ENCODE results near the gene SAV1. TPM values are rescaled to one million over a fixed set of nuclear protein-coding genes. Genes with fewer than 3 reads are reported as not detected.
"Not testable (repeated sequence)": the region's sequence is repeated elsewhere in the genome, so short reads cannot be mapped to it uniquely, and the experiment has no call there.

SAV1 gene
- total RNA-seq, 2 donors from 2014 or later: 35.6 to 47.9 TPM

DNA sequence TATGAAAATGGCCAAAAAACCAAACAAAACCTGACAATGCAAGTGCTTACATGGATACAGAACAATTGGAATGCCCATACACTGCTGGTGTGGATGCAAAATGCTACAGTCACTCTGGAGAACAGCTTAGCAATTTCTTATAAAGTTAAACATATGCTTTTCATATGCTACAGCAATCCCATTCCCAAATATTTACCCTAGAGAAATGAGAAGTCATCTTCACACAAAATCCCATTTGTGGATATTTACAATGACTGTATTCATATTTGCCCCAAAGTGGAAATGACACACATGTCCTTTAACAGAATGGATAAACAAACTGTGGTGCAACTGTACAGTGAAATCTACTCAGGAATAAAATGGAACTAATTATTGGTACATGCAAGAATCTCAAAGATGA lies 20.4 kb downstream of the SAV1 start:
- H3K36me3 ChIP-seq: no peaks in the 10 kb centered on the region
- no peak for DNase-seq (ENCODE audit: low spot score)
- H3K9me3 ChIP-seq: no peaks in the 10 kb centered on the region
- H3K4me1 ChIP-seq (ENCODE audit: control insufficient read depth in 1 of 2, low read depth in 2 of 2): peaks cover 13 to 31% of the 10 kb centered on the region in 2 donors
- TF ChIP-seq CTCF (IDR thresholded peaks at IDR 0.05): no peak
- ATAC-seq (ENCODE audit: insufficient number of reproducible peaks, low FRiP score, low read depth): no peak
- no peaks in the 10 kb centered on the region for H3K27me3 ChIP-seq (replicated peaks; ENCODE audit: insufficient read depth)
- no peak overlapping the region for H3K4me3 ChIP-seq
- H3K27ac ChIP-seq: no peak overlapping the region

DNA sequence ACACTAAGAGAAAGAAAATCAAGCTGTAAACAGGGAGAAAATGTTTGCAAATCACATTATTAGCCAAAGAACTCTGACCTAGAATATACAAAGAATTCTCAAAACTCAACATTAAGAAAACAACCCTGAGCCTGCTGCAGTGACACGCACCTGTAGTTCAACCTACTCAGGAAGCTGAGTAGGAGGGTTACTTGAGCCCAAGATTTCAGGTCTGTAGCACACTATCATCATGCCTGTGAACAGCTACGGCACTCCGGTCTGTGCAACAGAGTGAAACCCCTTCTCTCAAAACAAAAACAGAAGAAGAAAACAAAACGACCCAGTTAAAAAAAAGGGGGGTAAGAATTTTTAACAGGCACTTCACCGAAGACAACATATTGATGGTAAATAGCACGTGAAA lies 20.8 kb downstream of the SAV1 start:
- Histone ChIP-seq H3K36me3 (no peaks in the 10 kb centered on the region), H3K9me3 (no peaks in the 10 kb centered on the region), H3K4me1 (ENCODE audit: control insufficient read depth in 1 of 2, low read depth in 2 of 2) (peaks cover 8 to 26% of the 10 kb centered on the region in 2 donors), H3K27me3 (replicated peaks; ENCODE audit: insufficient read depth) (no peaks in the 10 kb centered on the region), H3K27ac (no peak overlapping the region), H3K4me3 (no peak overlapping the region)
- ATAC-seq (ENCODE audit: insufficient number of reproducible peaks, low FRiP score, low read depth): no peak
- TF ChIP-seq CTCF (IDR thresholded peaks at IDR 0.05): no peak
- no peak for DNase-seq (ENCODE audit: low spot score)

GRCh38 chr14:50635141-50635540 lies 33.0 kb downstream of the SAV1 start:
- TF ChIP-seq CTCF (IDR thresholded peaks at IDR 0.05): no peak
- Histone ChIP-seq H3K36me3 (peaks cover 10% of the 10 kb centered on the region), H3K27ac (no peak overlapping the region), H3K4me1 (ENCODE audit: control insufficient read depth in 1 of 2, low read depth in 2 of 2) (peaks cover 3 to 15% of the 10 kb centered on the region in 2 donors), H3K4me3 (no peak overlapping the region), H3K27me3 (replicated peaks; ENCODE audit: insufficient read depth) (no peaks in the 10 kb centered on the region), H3K9me3 (no peaks in the 10 kb centered on the region)
- ATAC-seq (ENCODE audit: insufficient number of reproducible peaks, low FRiP score, low read depth) (no peak), DNase-seq (ENCODE audit: low spot score) (no peak)

- no peak for ATAC-seq (ENCODE audit: insufficient number of reproducible peaks, low FRiP score, low read depth)
- Histone ChIP-seq H3K36me3 (peaks cover 2% of the 10 kb centered on the region), H3K9me3 (no peaks in the 10 kb centered on the region), H3K4me3 (no peak overlapping the region), H3K4me1 (ENCODE audit: control insufficient read depth in 1 of 2, low read depth in 2 of 2) (peaks cover 0 to 17% of the 10 kb centered on the region in 2 donors), H3K27me3 (replicated peaks; ENCODE audit: insufficient read depth) (no peaks in the 10 kb centered on the region), H3K27ac (no peak overlapping the region)
- DNase-seq (ENCODE audit: low spot score): no peak
- no peak for TF ChIP-seq CTCF (IDR thresholded peaks at IDR 0.05)
Measured at GRCh38 chr14:50633954-50634353, 34.2 kb downstream of the SAV1 start.

DNA sequence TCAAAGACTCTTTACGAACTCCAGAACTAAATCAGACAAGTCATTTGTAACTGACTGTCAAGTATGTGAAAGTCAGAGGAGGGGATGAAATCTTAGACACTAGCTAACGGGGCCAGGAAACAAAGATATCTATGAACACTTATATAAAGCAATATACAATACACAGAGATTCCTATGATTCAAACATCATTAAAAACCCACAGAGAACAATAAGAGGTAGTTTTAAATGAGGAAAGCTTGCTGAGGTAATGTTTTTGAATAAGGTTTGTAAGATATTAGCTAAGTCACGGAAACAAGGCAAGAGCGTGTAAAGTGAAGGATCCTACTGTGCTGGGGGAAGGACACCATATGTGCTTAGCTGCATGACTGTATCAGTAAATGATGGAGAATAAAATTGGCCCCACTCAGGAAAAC lies 36.7 kb downstream of the SAV1 start:
- no peaks in the 10 kb centered on the region for H3K9me3 ChIP-seq
- H3K4me1 ChIP-seq (ENCODE audit: control insufficient read depth in 1 of 2, low read depth in 2 of 2): peaks cover 0 to 17% of the 10 kb centered on the region in 2 donors
- DNase-seq (ENCODE audit: low spot score): no peak
- TF ChIP-seq CTCF (IDR thresholded peaks at IDR 0.05): no peak
- peak overlapping the region in 1 of 2 donors; percentile 8 for H3K27ac ChIP-seq
- ATAC-seq (ENCODE audit: insufficient number of reproducible peaks, low FRiP score, low read depth): no peak
- H3K36me3 ChIP-seq: no peaks in the 10 kb centered on the region
- H3K27me3 ChIP-seq (replicated peaks; ENCODE audit: insufficient read depth): no peaks in the 10 kb centered on the region
- no peak overlapping the region for H3K4me3 ChIP-seq

- not testable (repeated sequence) for H3K36me3 ChIP-seq; H3K9me3 ChIP-seq; H3K4me3 ChIP-seq; H3K4me1 ChIP-seq (ENCODE audit: control insufficient read depth in 1 of 2, low read depth in 2 of 2); ATAC-seq (ENCODE audit: insufficient number of reproducible peaks, low FRiP score, low read depth); H3K27ac ChIP-seq; H3K27me3 ChIP-seq (replicated peaks; ENCODE audit: insufficient read depth); DNase-seq (ENCODE audit: low spot score)
Measured at GRCh38 chr14:50624947-50625346, 43.2 kb downstream of the SAV1 start.

Measured in thoracic aorta (tissue), 2 donors.